NCI-H2227 treated with DMSO at 0.1 percent for 48 hours (cell line): Measurements from ENCODE around the gene GNRH2.
"Not testable (repeated sequence)": the region's sequence is repeated elsewhere in the genome, so short reads cannot be mapped to it uniquely, and the experiment has no call there.

Experiments
- DNase-seq: peaks from one replicate; lab custom pipeline; 2025; lab: John Stamatoyannopoulos, UW

Gene GNRH2

GRCh38 chr20:3043322-3043721, at the start of gene GNRH2:
TSS of gene GNRH2 (plus strand) at chr20:3043622. CDS start at chr20:3044415, 793 bp downstream.
- DNase-seq: no peak

- DNase-seq: no peak
These were observed 47.6 kb upstream of the GNRH2 start for GRCh38 chr20:2995796-2996195.

- no peak for DNase-seq
These were observed 44.7 kb upstream of the GNRH2 start for GRCh38 chr20:2998728-2999127.

- DNase-seq: peak; percentile 78
These were observed 42.4 kb upstream of the GNRH2 start for GRCh38 chr20:3000852-3001523.

GRCh38 chr20:3003416-3003815, 40.0 kb upstream of the GNRH2 start:
- no peak for DNase-seq

GRCh38 chr20:3010985-3011723, 32.3 kb upstream of the GNRH2 start:
- DNase-seq: peak; percentile 56

- DNase-seq: no peak
These were observed 31.7 kb upstream of the GNRH2 start for GRCh38 chr20:3011752-3012151.

GRCh38 chr20:3013771-3014170, 29.7 kb upstream of the GNRH2 start:
- no peak for DNase-seq

- DNase-seq: no peak
These were observed 29.2 kb upstream of the GNRH2 start for GRCh38 chr20:3014179-3014578.

GRCh38 chr20:3014662-3015061, 28.8 kb upstream of the GNRH2 start:
- no peak for DNase-seq

GRCh38 chr20:3015302-3015701, 28.1 kb upstream of the GNRH2 start:
- DNase-seq: not testable (repeated sequence)

GRCh38 chr20:3021327-3021726, 22.1 kb upstream of the GNRH2 start:
- DNase-seq: no peak

- DNase-seq: no peak
These were observed 21.6 kb upstream of the GNRH2 start for GRCh38 chr20:3021777-3022176.

GRCh38 chr20:3022559-3023490, 20.6 kb upstream of the GNRH2 start:
- DNase-seq: not testable (repeated sequence)

- no peak for DNase-seq
These were observed 15.4 kb upstream of the GNRH2 start for GRCh38 chr20:3027987-3028386.

- no peak for DNase-seq
These were observed 11.8 kb upstream of the GNRH2 start for GRCh38 chr20:3031524-3032147.

GRCh38 chr20:3032624-3033023, 10.8 kb upstream of the GNRH2 start:
- DNase-seq: no peak

- DNase-seq: no peak
These were observed 5.8 kb upstream of the GNRH2 start for GRCh38 chr20:3037654-3038053.

- no peak for DNase-seq
These were observed 5.0 kb upstream of the GNRH2 start for GRCh38 chr20:3038454-3038853.

GRCh38 chr20:3039426-3039825, 4.0 kb upstream of the GNRH2 start:
- DNase-seq: no peak

GRCh38 chr20:3040086-3040485, 3.3 kb upstream of the GNRH2 start:
- DNase-seq: no peak

GRCh38 chr20:3041854-3042409, 1.5 kb upstream of the GNRH2 start:
- no peak for DNase-seq
